AG10803 (cell line): ENCODE data around the gene GPT2.
"Not testable (repeated sequence)": the region's sequence is repeated elsewhere in the genome, so short reads cannot be mapped to it uniquely, and the experiment has no call there.

Experiments
- DNase-seq: peaks from one replicate; pipeline ENCODE4 v3.0.0; 2010; ENCODE audit warnings: low read depth
- H3K4me3 ChIP-seq: 2 replicates; pipeline ENCODE4 v1.5.1; 2011; ENCODE audit warnings: mild to moderate bottlenecking, low read length, control low read depth
- CTCF ChIP-seq: conservative IDR thresholded peaks from 2 replicates; pipeline ENCODE4 v1.5.1; 2011; ENCODE audit warnings: mild to moderate bottlenecking, low read length, control low read depth, inconsistent platforms

GPT2 gene

GRCh38 chr16:46855389-46855788, 28.8 kb upstream of the GPT2 start:
- H3K4me3 ChIP-seq, result no peak overlapping the region
- TF ChIP-seq CTCF, result no peak
- DNase-seq, result no peak

- TF ChIP-seq CTCF, result peak; percentile 63
- DNase-seq, result peak; percentile 62
- no peak overlapping the region for H3K4me3 ChIP-seq
Observed at GRCh38 chr16:46857368-46857945, 26.7 kb upstream of the GPT2 start.

- no peak overlapping the region for H3K4me3 ChIP-seq
- TF ChIP-seq CTCF, result no peak
- no peak for DNase-seq
Observed at GRCh38 chr16:46858151-46858550, 26.0 kb upstream of the GPT2 start.

GRCh38 chr16:46859719-46860152, 24.4 kb upstream of the GPT2 start:
- no peak overlapping the region for H3K4me3 ChIP-seq
- TF ChIP-seq CTCF, result no peak
- peak; percentile 69 for DNase-seq

- H3K4me3 ChIP-seq, result no peak overlapping the region
- DNase-seq, result no peak
- TF ChIP-seq CTCF, result no peak
Observed at GRCh38 chr16:46862555-46863447, 21.4 kb upstream of the GPT2 start.

GRCh38 chr16:46866286-46866685, 17.9 kb upstream of the GPT2 start:
- DNase-seq, result no peak
- no peak for TF ChIP-seq CTCF
- H3K4me3 ChIP-seq, result no peak overlapping the region

- H3K4me3 ChIP-seq, DNase-seq: not testable (repeated sequence)
Observed at GRCh38 chr16:46867486-46867885, 16.7 kb upstream of the GPT2 start.

GRCh38 chr16:46868891-46869290, 15.3 kb upstream of the GPT2 start:
- H3K4me3 ChIP-seq, DNase-seq: not testable (repeated sequence)
